ENCODE results near the gene OPTC.

DNA sequence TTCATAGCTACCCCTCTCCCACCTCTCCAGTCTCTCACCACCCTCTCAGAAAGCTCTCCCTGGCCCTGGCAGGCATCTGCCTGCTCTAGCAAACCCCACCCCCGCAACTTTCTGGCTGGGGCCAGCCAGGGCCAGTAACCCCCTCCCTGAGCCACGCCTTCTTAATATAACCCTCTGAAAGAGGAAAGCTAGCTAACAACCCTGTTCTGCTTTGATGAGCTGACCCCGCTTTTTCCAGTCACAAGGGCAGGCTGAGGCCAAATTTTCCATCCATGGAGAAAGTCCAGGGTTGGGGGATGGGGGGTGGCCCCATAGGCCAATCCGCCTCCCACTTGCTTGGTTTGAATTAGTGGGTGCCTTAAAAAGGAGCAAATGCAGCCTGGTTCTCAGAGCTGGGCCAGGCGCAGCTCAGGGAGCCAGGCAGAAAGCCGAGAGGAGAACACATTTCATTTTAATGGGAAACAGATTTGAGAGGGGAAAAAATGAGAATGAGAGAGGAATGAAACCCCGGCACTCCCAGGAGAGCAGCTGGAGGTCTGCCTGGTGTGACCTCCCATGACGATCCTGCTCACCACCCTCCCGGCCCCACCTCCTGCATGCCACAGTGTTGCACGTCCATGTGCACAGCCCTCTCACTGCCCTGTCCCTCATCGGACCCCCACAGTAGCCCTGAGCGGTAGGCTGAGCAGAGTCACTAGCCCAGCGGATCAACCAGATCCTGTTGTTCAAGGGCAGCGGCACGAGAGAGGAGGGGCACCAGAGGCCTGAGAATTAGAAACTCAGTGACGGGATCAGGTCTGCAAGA is 62.3 kb downstream of the OPTC start:
- TF ChIP-seq EZH2 (IDR thresholded peaks at IDR 0.05) (no peak), POLR2AphosphoS5 (IDR thresholded peaks at IDR 0.05; ENCODE audit: borderline replicate concordance, low read depth, low read length) (no peak), FOXP2 (optimal IDR thresholded peaks at IDR 0.05; ENCODE audit: control extremely low read depth, extremely low read length, insufficient read depth) (no peak)

All from SK-N-MC (cell line).